NCI-H2107 treated with DMSO at 0.1 percent for 48 hours (cell line): ENCODE results near the gene TRAP1.

Source experiments
- DNase-seq: peaks from one replicate; lab custom pipeline; 2025; ENCODE audit not compliant: unreplicated experiment; lab: John Stamatoyannopoulos, UW

TRAP1 gene

GRCh38 chr16:3737181-3737580, 19.9 kb upstream of the TRAP1 start:
- no peak for DNase-seq

GRCh38 chr16:3736116-3736515, 18.8 kb upstream of the TRAP1 start:
- DNase-seq = no peak

- no peak for DNase-seq
Measured at GRCh38 chr16:3735541-3735940, 18.2 kb upstream of the TRAP1 start.

DNA sequence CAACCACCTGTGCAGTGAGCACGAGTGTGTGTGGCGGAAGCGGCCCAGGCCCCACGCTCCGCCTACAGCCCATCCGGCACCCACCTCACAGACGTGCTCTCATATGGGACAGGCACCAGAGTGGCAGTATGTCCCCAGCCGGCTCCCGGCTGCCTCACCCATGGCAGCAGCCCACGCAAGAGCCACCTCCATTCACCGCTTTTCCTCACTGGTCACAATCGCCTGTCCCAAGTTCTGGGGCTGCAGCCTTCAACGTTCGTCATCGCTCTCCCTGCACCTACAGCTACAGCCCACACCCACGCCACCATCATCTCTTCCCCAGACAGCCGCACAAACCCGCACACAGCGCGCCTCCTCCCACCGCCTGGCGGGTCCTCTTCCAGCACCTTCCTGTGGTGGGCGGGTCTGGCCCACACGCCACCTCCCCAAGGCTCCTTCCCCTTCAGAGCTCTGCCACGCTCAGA, 17.5 kb upstream of the TRAP1 start:
- DNase-seq = no peak

- no peak for DNase-seq
Measured at GRCh38 chr16:3734084-3734757, 16.9 kb upstream of the TRAP1 start.

GRCh38 chr16:3732171-3732570, 14.8 kb upstream of the TRAP1 start:
- DNase-seq = no peak

GRCh38 chr16:3731126-3731935, 14.0 kb upstream of the TRAP1 start:
- no peak for DNase-seq

DNA sequence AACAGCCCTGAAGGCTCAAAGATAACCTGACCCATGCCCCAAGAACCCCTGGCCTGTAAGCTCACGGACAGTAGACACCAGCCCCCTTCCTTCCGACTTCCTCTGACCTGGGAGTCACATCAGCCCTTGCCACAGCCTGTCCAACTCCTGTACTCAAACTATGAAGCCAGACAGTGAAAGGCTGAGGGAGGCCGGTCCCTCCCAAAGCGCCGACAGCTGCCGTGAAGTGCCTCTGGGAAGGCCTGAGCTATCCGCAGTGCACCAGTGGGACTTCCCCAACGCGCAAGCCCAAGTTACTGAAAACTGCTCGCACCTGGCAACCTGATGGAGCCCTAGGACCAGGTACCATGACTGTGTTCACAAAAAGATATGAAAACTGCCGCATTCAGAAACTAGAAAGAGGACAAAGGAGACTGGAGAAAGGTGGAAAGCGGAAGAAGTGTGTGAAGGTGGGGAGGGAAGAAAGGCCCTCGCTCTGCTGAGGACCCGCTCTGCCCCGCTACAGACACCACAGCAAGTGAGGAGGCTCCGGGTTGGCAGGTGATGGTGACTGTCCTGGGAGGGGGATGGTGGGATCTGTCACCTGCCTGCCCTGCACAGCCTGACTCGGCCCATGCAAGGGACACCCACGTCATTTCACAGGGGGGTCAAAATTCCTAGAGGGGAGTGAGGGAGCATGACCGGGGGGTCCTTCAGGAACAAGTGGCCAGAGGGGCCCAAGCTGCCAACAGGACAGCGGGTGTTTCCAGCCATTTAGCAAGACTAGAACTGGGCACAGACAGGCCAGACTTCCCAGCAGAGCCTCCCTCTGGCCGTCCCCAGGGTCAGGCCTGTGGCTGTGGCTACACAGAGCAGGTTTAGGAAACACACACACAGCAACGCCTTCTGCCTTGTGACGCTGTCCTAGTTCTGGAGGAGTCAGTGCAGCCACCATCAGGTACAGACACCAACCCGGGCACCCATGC, 13.1 kb upstream of the TRAP1 start:
- DNase-seq = no peak

DNA sequence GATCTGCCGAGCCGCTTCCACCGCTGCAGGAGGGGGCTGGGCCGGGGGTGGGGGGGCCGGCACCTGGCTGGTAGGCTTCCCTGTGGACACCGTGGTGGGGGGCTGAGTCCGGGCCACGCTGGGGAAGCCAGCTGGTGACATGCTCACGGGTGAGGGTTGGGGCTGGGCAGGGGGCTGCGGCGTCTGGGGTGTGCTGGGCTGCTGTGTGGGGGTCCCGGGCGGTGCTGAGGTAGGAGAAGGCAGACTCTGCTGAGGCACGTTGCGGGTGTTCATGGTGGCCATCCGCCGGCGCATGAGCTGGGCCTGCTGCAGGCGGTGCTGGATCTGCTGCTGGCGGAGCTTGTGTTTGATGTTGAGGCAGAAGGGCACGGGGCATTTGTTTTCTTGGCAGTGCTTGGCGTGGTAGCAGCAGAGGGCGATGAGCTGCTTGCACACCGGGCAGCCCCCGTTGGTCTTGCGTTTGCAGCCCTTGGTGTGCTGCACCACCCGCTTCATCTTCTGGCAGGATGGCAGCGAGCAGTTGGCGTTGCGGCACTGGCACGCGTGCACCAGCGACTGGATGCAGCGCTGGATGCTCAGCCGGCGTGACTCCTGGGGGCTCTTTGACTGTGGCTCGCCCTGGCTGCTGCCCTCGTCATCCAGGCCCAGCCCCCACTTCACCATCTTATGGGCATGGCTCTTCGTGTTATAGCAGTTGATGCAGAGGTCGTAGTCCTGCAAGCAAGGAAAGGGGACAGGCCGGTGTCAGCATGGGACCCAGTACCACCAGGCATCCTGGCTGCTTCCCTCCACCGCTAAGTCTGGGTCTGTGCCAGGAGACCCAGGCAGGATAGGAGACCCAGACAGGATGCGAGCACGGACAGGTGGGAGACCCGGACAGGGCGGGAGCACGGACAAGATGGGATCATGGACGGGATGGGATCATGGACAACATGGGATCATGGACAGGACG, 12.1 kb upstream of the TRAP1 start:
- DNase-seq = no peak

- no peak for DNase-seq
Measured at GRCh38 chr16:3728424-3729160, 11.3 kb upstream of the TRAP1 start.

- DNase-seq = no peak
Measured at GRCh38 chr16:3727806-3728381, 10.6 kb upstream of the TRAP1 start.

GRCh38 chr16:3726021-3726687, 8.8 kb upstream of the TRAP1 start:
- DNase-seq = no peak

DNA sequence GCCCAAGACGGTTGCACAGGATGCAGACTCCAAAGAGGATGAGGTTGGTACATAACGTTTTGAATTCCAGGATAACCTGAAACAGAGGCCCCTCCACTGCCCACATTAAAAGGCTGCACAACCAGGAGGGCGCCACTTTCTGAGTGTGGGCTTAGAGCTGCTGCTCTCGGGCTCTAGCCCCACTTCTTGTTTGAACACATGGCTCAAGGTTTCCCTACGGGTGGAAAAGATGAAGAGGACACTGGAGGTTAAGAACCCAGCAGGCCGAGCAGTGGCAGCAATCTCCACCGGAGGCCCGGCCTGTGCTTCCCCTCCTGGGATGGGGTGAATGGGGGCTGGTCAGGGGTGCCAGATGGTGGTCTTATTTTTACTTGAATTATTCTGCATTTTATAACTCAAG, 8.0 kb upstream of the TRAP1 start:
- no peak for DNase-seq

DNA sequence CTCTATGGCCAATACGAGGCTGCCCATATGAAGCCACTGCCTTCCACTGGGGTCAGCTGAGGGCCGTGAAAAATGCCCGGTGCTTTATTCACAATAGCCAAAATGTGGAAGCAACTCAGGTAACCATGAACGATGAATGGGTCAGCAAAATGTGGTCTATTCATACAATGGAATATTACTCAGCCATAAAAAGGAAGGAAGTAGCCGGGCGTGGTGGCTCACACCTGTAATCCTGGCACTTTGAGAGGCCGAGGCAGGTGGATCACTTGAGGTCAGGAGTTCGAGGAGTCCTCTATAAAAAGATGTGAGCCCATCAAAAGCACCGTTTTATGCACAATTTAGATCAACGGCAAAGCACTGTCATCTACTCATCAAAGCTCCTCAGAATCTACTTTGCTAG, 5.2 kb upstream of the TRAP1 start:
- no peak for DNase-seq

- no peak for DNase-seq
Measured at GRCh38 chr16:3720418-3720817, 3.1 kb upstream of the TRAP1 start.

- no peak for DNase-seq
Measured at GRCh38 chr16:3718628-3719027, 1.3 kb upstream of the TRAP1 start.

GRCh38 chr16:3718019-3718391, 681 bp upstream of the TRAP1 start:
- no peak for DNase-seq

- DNase-seq = no peak
Measured at GRCh38 chr16:3716831-3717234, 491 bp downstream of the TRAP1 start.

DNA sequence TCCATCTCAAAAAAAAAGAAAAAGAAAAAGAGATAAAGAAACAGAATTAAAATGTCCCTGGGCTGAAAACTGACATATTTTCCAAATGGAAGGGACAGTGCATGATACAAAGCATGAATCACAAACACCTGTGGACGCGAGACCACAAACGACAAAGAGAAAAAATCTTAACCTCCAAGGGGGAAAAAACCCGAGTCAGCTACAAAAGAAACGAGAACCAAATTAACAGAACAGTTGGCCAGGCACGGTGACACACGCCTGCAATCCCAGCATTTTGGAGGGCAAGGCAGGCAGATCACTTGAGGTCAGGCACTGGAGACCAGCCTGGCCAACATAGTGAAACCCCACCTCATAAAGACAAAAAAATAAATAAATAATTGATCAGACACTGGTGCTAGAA, 1.9 kb downstream of the TRAP1 start:
- no peak for DNase-seq
